Measurements from ENCODE around the gene GAGE12G. TPM values are rescaled to one million over a fixed set of nuclear protein-coding genes. Genes with fewer than 3 reads are reported as not detected.

GAGE12G gene
- total RNA-seq, 1 experiment from 2014 or later = not detected

GRCh38 chrX:49618574-49618973 lies 48.4 kb downstream of the GAGE12G start:
- no peak overlapping the region for H3K4me3 ChIP-seq (ENCODE audit: low read depth, low read length, poor library complexity, severe bottlenecking)
- TF ChIP-seq CTCF (conservative IDR thresholded peaks at IDR 0.05; ENCODE audit: low read depth, low read length) (no peak), EZH2 (IDR thresholded peaks at IDR 0.05; ENCODE audit: borderline replicate concordance, low read depth, low read length, poor library complexity, severe bottlenecking) (no peak)
- ChIA-PET CTCF (no interaction called here), POLR2A (ENCODE audit: low non-redundant PET) (no interaction called here)
- H3K4me1 ChIP-seq (ENCODE audit: insufficient read depth, low read length, poor library complexity, severe bottlenecking) = no peaks in the 10 kb centered on the region
- intact Hi-C loops (cut with micrococcal nuclease; ENCODE audit: unreplicated experiment) = no loop called here
- H3K36me3 ChIP-seq (ENCODE audit: insufficient read depth, low read length, poor library complexity, severe bottlenecking) = no peaks in the 10 kb centered on the region
- H3K27me3 ChIP-seq (replicated peaks; ENCODE audit: insufficient read depth, low read depth, low read length, poor library complexity) = no peaks in the 10 kb centered on the region
- no TSS peak for BruUV-seq (replicated peaks)
- no peak for DNase-seq (ENCODE audit: low spot score)
- H3K9me3 ChIP-seq (ENCODE audit: low read depth, low read length, poor library complexity, severe bottlenecking) = no peaks in the 10 kb centered on the region
- H3K27ac ChIP-seq (ENCODE audit: low read depth, low read length, poor library complexity, severe bottlenecking) = no peak overlapping the region

Other genes with a start within 250 kb of the GAGE12G start
- gene GAGE12J, start 248.4 kb upstream of the GAGE12G start, total RNA-seq (2021) = not detected in 2 replicates
- not detected in 2 replicates for gene GAGE13, start 238.8 kb upstream of the GAGE12G start, total RNA-seq (2021)
- gene GAGE12C, start 38.2 kb upstream of the GAGE12G start, total RNA-seq (2021) = not detected in 2 replicates
- gene GAGE12D, start 28.7 kb upstream of the GAGE12G start, total RNA-seq (2021) = not detected in 2 replicates
- not detected in 2 replicates for gene GAGE12E, start 19.1 kb upstream of the GAGE12G start, total RNA-seq (2021)
- not detected in 2 replicates for gene GAGE12F, start 9.6 kb upstream of the GAGE12G start, total RNA-seq (2021)
- gene GAGE12H, start 9.5 kb downstream of the GAGE12G start, total RNA-seq (2021) = not detected in 2 replicates
- gene GAGE2A, start 19.1 kb downstream of the GAGE12G start, total RNA-seq (2021) = not detected in 2 replicates
- gene GAGE1, start 28.6 kb downstream of the GAGE12G start, total RNA-seq (2021) = not detected in 2 replicates
- gene PAGE1, start 125.6 kb downstream of the GAGE12G start, total RNA-seq (2021) = not detected in 2 replicates

Data from A673 (cell line).